ENCODE results near the gene HCN2.

Gene HCN2

DNA sequence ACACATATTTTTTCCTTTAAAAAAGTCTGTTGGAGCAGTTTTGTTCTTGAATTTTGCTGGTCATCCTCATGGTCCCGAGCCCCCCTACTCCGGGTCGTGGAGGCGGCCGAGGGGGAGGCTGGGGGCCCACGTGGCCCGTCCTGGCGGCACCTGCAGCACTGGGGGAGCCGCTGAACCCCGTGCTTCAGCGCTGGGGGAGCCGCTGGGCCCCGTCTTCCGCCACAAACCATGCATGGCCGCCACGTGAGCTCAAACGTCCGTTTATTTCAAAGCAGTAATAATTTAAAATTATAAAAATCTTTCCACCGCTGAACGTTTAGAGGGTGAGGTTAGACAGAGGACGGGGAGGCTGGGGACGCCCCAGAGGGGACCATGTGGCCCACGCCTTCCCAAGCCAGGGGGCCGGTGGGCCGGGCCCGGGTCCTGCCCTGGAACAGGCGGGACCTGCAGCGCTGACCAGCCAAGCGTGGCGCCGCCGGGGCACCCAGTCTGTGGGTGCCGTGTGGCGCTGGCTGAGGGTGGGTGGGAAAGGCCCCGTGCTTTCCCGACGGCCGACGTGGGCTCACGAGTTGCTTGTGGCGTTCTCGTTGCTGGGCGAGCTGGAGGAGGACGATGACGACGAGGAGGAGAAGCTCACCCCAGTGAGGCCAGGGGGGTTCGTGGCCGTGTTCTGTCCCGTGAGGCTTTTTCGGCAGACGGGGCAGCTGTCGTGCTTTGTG is 58.0 kb downstream of the HCN2 start:
- DNase-seq (ENCODE audit: low spot score in 2 of 2) (no peak), ATAC-seq (replicated peaks; ENCODE audit: extremely low read depth, poor library complexity, severe bottlenecking) (no peak)
- no peak overlapping the region for H3K4me3 Mint-ChIP-seq
- H3K4me1 Mint-ChIP-seq, result no peaks in the 10 kb centered on the region
- H3K36me3 Mint-ChIP-seq (ENCODE audit: insufficient read depth), result peaks cover 34% of the 10 kb centered on the region
- no peaks in the 10 kb centered on the region for H3K9me3 Mint-ChIP-seq
- H3K27ac Mint-ChIP-seq (ENCODE audit: low read depth), result no peak overlapping the region
- no peaks in the 10 kb centered on the region for H3K27me3 Mint-ChIP-seq

DNA sequence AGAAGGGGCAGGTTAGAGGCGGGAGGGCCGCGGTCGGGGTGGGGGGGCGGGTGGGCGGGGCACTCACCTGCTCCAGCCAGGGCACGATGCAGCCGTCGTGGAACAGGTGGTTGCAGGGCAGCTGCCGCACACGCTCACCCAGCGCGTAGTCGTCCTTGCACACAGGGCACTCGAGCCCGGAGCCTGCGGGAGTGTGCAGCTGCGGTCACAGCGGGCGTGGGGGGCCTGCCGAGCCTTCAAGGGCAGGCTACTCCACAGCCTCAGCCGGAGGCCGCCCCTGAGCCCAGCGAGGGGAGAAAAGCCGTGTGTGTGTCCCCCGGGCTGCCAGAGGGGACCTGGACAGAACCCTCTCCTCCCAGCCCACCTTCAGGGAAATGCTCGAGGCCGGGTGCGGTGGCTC is 58.6 kb downstream of the HCN2 start:
- no peaks in the 10 kb centered on the region for H3K4me1 Mint-ChIP-seq
- DNase-seq (ENCODE audit: low spot score in 2 of 2) (no peak), ATAC-seq (replicated peaks; ENCODE audit: extremely low read depth, poor library complexity, severe bottlenecking) (no peak)
- no peaks in the 10 kb centered on the region for H3K27me3 Mint-ChIP-seq
- H3K4me3 Mint-ChIP-seq, result no peak overlapping the region
- peaks cover 36% of the 10 kb centered on the region for H3K36me3 Mint-ChIP-seq (ENCODE audit: insufficient read depth)
- H3K9me3 Mint-ChIP-seq, result no peaks in the 10 kb centered on the region
- H3K27ac Mint-ChIP-seq (ENCODE audit: low read depth), result no peak overlapping the region

DNA sequence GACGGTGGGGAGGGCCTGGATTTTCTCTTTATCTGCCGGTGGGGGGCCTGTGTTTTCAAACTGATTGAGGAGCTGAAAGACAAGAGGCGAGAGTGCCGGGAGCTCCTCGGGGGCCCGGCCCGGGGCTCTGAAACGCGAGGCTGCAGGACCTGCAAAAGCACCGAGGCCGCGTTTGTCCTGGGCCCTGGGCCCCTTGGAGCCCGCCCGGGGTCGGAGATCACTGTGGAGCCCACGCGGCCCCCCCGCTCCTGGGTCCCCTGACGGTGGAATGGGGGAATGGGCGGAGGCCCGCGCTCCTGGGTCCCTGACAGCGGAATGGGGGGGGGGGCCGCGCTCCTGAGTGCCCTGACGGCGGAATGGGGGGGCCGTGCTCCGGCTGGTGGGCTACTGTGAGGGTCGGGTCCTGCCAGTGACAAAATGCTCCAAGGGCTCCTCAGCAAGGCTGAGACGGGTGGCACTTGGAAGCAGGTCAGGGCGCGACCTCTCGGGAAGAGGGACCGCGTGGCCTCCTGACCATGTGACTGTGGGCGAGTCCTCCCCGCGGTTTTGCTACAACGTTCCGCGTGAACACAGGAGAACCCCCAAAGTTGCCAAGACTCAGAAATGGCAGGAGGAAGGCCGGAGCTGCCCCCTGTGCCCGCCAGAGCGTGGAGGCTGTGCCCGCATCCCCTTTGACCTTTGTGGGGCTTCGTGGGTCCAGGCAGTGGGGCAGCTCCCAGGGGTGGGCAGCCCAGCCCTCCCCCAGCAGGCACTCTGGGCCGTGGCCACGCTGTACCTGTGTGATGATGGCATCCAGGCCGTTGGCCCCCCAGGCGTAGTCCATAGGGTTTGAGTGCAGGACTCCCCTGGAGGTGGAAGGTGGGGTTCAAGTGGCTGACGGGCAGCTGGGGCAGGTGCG is 59.5 kb downstream of the HCN2 start:
- Mint-ChIP-seq H3K27ac (ENCODE audit: low read depth) (no peak overlapping the region), H3K36me3 (ENCODE audit: insufficient read depth) (peaks cover 43% of the 10 kb centered on the region), H3K4me1 (no peaks in the 10 kb centered on the region), H3K27me3 (no peaks in the 10 kb centered on the region), H3K4me3 (no peak overlapping the region), H3K9me3 (no peaks in the 10 kb centered on the region)
- ATAC-seq (replicated peaks; ENCODE audit: extremely low read depth, poor library complexity, severe bottlenecking) (no peak), DNase-seq (ENCODE audit: low spot score in 2 of 2) (no peak)

DNA sequence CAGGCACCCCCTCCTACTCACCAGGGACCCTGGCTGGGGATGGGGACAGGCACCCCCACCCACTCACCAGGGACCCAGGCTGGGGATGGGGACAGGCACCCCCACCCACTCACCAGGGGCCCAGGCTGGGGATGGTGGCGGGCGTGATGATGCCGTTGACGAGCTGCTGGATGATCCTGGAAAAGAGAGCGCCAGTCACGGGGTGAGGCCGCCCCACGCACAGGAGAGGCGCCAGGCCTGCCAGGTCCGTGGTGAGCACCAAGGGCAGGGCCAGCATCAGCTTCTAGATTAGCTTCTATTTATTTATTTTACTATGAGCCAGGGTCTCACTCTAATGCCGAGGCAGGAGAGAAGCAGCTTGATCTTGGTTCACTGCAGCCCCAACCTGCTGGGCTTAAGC is 60.4 kb downstream of the HCN2 start:
- ATAC-seq (replicated peaks; ENCODE audit: extremely low read depth, poor library complexity, severe bottlenecking), result no peak

DNA sequence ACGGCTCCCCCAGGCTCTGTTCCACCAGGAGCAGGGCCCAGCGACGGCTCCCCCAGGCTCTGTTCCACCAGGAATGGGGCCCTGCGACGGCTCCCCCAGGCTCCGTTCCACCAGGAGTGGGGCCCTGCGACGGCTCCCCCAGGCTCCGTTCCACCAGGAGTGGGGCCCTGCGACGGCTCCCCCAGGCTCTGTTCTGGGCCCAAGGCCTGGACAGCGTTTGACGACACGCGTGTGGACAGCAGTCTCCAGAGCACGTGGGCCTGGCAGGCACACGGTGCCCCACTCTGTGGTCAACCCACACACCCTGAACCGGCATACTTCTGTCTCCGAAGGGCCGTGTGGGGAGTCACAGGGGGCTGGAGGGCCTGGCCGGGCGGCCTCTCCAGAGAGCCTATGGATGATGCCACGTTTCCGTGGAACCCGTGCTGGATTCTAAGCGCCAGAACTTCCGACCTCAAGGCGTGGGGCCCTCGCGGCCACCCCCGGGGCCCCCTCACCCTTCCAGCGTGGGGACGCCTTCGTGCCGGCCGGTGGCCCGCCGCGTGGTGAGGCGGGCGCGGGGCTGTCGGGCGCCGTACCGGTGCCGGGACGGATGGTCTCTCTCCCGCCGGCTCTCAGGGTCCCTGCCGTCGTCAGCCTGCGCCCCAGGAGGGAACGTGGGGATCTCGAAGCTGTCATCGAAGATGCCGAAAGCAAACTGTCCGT is 61.6 kb downstream of the HCN2 start:
- Mint-ChIP-seq H3K36me3 (ENCODE audit: insufficient read depth) (peaks cover 51% of the 10 kb centered on the region), H3K27me3 (no peaks in the 10 kb centered on the region), H3K4me3 (no peak overlapping the region), H3K9me3 (no peaks in the 10 kb centered on the region), H3K4me1 (peaks cover 16% of the 10 kb centered on the region), H3K27ac (ENCODE audit: low read depth) (no peak overlapping the region)
- ATAC-seq (replicated peaks; ENCODE audit: extremely low read depth, poor library complexity, severe bottlenecking), result no peak
- DNase-seq (ENCODE audit: low spot score in 2 of 2), result no peak

More for the DNA sequence above, 60.4 kb downstream of the HCN2 start:
- DNase-seq (ENCODE audit: low spot score in 2 of 2), result no peak
- Mint-ChIP-seq H3K4me3 (no peak overlapping the region), H3K9me3 (no peaks in the 10 kb centered on the region), H3K27ac (ENCODE audit: low read depth) (no peak overlapping the region), H3K36me3 (ENCODE audit: insufficient read depth) (peaks cover 48% of the 10 kb centered on the region), H3K4me1 (peaks cover 4% of the 10 kb centered on the region), H3K27me3 (no peaks in the 10 kb centered on the region)

DNA sequence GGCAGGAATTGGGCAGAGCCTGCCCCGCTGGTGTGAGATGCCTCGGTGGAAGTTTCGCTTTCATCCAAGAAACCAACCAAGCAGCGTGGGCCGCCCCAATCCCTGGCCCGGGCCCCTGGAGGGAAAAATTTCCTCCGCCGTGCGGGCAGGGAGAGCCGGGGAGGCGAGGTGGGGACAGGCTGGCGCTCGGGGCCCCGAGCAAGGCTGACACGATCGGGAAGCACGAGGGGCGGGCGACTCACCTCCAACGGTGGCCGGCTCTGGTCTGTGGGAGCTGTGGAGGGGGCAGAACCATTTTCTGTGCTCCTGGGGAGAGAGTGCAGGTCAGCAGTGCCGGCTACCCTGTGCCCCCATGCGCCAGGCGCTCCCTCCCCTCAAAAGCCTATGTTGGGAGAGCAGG is 62.3 kb downstream of the HCN2 start:
- no peak overlapping the region for H3K27ac Mint-ChIP-seq (ENCODE audit: low read depth)
- H3K4me1 Mint-ChIP-seq, result peaks cover 23% of the 10 kb centered on the region
- H3K27me3 Mint-ChIP-seq, result no peaks in the 10 kb centered on the region
- H3K9me3 Mint-ChIP-seq, result no peaks in the 10 kb centered on the region
- H3K36me3 Mint-ChIP-seq (ENCODE audit: insufficient read depth), result peaks cover 51% of the 10 kb centered on the region
- no peak for DNase-seq (ENCODE audit: low spot score in 2 of 2)
- no peak overlapping the region for H3K4me3 Mint-ChIP-seq
- no peak for ATAC-seq (replicated peaks; ENCODE audit: extremely low read depth, poor library complexity, severe bottlenecking)

DNA sequence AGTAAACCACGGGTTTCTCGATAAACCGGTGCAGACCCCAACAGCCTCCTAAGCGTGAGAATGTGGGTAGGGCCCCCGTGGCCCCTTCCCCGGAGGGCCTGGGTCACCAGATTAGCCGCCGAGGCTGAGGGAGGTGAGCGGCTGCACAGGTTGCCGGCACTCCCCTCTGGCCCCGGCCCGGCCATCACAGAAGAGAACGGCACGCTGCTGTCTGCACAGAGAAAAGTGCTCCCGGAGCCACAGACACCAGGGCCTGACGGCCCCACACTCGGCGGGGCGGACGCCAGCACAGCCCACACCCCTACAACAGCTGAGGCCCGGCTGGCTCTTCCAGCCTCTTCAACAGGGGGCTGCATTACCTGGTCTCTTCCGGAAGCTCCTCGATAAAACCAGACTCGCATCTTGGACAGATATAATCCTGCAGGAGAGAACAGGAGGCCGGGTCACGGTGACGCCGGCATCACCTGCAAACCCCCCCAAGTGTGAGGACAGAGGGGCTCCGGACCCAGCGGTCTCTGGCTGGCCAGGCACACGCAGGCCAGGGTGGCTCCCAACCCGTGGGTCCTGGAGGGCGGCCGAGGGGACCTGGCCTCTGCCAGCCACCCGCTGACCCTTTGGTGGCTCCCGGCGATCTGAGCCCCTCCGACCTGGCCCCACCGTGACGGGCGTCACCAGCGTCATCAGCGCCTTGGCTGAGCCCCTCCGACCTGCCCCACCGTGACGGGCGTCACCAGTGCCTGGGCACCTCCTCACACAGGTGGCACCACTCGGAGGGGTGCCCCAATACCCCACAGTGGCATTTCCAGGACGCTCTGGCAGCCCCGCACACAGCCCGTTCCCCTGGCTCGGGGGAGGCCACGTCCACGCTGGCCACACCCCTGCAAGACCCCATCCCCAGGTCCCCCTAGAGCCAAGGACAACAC is 63.0 kb downstream of the HCN2 start:
- Mint-ChIP-seq H3K36me3 (ENCODE audit: insufficient read depth) (peaks cover 57% of the 10 kb centered on the region), H3K9me3 (no peaks in the 10 kb centered on the region), H3K27me3 (no peaks in the 10 kb centered on the region), H3K4me1 (peaks cover 31% of the 10 kb centered on the region), H3K27ac (ENCODE audit: low read depth) (no peak overlapping the region), H3K4me3 (no peak overlapping the region)
- no peak for ATAC-seq (replicated peaks; ENCODE audit: extremely low read depth, poor library complexity, severe bottlenecking)
- no peak for DNase-seq (ENCODE audit: low spot score in 2 of 2)

DNA sequence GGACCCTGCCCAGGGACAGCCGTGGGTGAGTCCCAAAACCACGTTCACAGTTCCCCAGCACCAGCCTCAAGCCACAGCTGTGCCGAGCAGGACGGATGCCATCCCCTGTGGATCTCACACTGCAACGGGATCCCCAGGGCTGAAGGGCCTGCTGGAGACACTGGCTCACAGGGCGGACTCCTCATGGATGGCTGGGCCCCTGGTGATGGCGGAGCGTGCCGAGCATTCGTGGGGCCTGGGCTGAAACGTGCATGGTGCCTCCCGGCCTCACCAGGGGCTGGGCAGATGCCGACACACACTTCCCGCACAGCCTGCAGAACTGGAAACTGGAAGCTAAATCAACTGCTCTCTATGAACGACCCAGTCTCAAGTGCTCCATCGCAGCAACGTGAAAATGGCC is 63.7 kb downstream of the HCN2 start:
- Mint-ChIP-seq H3K27ac (ENCODE audit: low read depth) (no peak overlapping the region), H3K27me3 (no peaks in the 10 kb centered on the region), H3K4me1 (peaks cover 34% of the 10 kb centered on the region), H3K36me3 (ENCODE audit: insufficient read depth) (peaks cover 55% of the 10 kb centered on the region), H3K9me3 (no peaks in the 10 kb centered on the region), H3K4me3 (no peak overlapping the region)
- DNase-seq (ENCODE audit: low spot score in 2 of 2) (no peak), ATAC-seq (replicated peaks; ENCODE audit: extremely low read depth, poor library complexity, severe bottlenecking) (no peak)

DNA sequence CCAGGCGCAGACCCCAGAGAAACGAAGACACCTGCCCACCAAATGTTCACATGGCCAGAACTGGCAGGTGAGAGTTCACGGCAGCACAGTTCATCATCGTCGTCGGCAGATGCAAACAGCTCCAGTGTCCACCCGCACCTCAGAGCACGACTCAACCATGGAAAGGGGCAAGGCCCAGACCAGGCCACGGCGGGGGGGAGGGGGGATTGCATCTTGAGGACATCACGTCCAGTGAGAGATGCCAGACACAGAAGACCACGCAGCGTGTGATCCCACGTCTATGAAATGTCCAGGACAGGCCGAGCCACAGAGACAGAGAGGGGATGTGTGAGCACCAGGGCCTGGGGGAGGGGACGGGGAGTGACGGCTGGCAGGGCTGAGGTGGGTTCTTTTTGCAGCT is 66.0 kb downstream of the HCN2 start:
- Mint-ChIP-seq H3K4me3 (peak overlapping the region; percentile 64), H3K36me3 (ENCODE audit: insufficient read depth) (peaks cover 61% of the 10 kb centered on the region), H3K9me3 (no peaks in the 10 kb centered on the region), H3K27ac (ENCODE audit: low read depth) (peak overlapping the region; percentile 93), H3K27me3 (no peaks in the 10 kb centered on the region), H3K4me1 (peaks cover 52% of the 10 kb centered on the region)
- ATAC-seq (replicated peaks; ENCODE audit: extremely low read depth, poor library complexity, severe bottlenecking), result no peak
- no peak for DNase-seq (ENCODE audit: low spot score in 2 of 2)

DNA sequence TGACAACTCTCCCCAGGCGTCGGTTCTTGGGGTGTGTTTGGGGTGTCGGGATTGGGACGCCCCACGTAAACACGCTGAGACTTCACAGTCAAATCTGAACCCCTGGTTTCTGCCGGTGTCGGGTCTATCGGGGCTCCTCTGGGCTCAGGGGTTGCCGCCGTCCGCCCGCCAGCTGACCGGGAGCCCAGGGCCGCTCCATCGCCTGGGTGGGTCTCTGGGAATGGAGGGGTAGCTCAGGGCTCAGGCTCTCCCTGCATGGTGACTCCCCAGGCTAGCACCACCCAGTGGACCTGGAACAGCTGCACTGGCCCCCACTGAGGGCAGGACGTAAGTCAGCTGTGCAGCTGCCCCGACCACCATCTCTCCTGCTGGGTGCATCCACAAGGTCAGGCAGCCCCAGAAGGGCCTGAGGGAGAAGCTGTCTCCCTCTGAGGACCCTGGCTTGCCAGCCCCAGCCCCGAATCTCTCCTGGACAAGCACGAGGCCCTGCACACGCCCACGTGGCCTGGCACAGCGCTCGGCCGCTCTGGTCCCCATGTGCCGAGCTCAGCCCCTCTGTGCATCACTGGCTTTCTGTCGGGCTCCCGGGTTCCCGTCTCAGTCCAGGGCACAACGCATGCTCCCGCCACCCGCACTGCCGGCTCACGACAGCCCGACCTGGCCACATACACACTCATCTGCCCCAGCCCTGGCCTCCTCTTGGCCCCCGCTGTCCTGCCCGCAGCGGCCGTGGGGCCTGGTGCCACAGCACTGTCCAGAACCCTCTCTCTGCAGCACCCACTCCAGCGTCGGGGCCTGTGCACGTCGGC is 67.3 kb downstream of the HCN2 start:
- no peak for ATAC-seq (replicated peaks; ENCODE audit: extremely low read depth, poor library complexity, severe bottlenecking)
- no peak for DNase-seq (ENCODE audit: low spot score in 2 of 2)
- no peaks in the 10 kb centered on the region for H3K9me3 Mint-ChIP-seq
- H3K4me1 Mint-ChIP-seq, result peaks cover 64% of the 10 kb centered on the region
- H3K27ac Mint-ChIP-seq (ENCODE audit: low read depth), result peak overlapping the region; percentile 93
- H3K27me3 Mint-ChIP-seq, result no peaks in the 10 kb centered on the region
- peaks cover 67% of the 10 kb centered on the region for H3K36me3 Mint-ChIP-seq (ENCODE audit: insufficient read depth)
- H3K4me3 Mint-ChIP-seq, result peak overlapping the region; percentile 64

DNA sequence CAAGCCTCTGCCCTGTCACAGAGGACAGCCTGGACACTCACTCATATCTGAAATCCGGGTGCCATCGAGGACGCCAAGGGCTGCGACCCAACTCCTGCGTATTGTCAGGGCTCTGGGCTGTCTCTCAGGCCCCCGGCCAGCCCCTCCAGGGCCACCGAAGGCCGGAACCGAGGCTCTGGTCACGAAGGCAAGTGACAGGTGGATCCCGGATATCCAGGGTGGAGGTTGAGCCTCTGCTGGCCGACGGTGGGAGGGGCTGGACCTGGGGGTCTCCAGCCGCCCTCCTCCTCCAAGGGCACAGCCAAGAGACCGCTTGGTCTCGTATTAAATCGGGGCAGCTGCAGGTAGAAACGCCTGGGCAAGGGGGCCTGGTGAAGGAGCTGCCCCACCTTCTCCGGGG is 67.9 kb downstream of the HCN2 start:
- H3K27me3 Mint-ChIP-seq, result no peaks in the 10 kb centered on the region
- peaks cover 66% of the 10 kb centered on the region for H3K4me1 Mint-ChIP-seq
- H3K27ac Mint-ChIP-seq (ENCODE audit: low read depth), result peak overlapping the region; percentile 93
- no peaks in the 10 kb centered on the region for H3K9me3 Mint-ChIP-seq
- no peak for ATAC-seq (replicated peaks; ENCODE audit: extremely low read depth, poor library complexity, severe bottlenecking)
- peak overlapping the region; percentile 64 for H3K4me3 Mint-ChIP-seq
- peaks cover 68% of the 10 kb centered on the region for H3K36me3 Mint-ChIP-seq (ENCODE audit: insufficient read depth)
- no peak for DNase-seq (ENCODE audit: low spot score in 2 of 2)

Measured in central memory CD8-positive, alpha-beta T cell (primary cell).